Heart left ventricle (tissue), 16 donors: ENCODE data around the gene PSMG3. TPM values are rescaled to one million over a fixed set of nuclear protein-coding genes. Genes with fewer than 3 reads are reported as not detected.

Experiments
- ATAC-seq, 4 donors: fragments of 200-7000 bp; cut with Tn5 transposase; one replicate each; pipeline ENCODE4 v1.9.1; 2020 to 2022; ENCODE audit warnings: moderate library complexity in 4 of 4, mild to moderate bottlenecking in 3 of 4, moderate number of reproducible peaks in 1 of 4
- DNase-seq, 5 donors: peaks; one replicate each; pipeline ENCODE4 v3.0.0-alpha.2; 2020
- H3K27ac ChIP-seq, 12 donors: fragments of 200-600 bp; sonication (generic) in 4 of 12; one replicate each; pipeline versions ENCODE4 v1.5.0 to v1.8.0; 2016 to 2022; ENCODE audit warnings: mild to moderate bottlenecking in 2 of 12
- H3K27me3 ChIP-seq, 9 donors: fragments of 200-600 bp; sonication (generic) in 2 of 9; one replicate each; pipeline versions ENCODE4 v1.5.1 to v1.8.0; 2016 to 2022; ENCODE audit warnings: mild to moderate bottlenecking in 3 of 9
- H3K36me3 ChIP-seq, 9 donors: fragments of 200-600 bp; sonication (generic) in 2 of 9; one replicate each; pipeline versions ENCODE4 v1.5.0 to v1.8.0; 2018 to 2022; ENCODE audit warnings: mild to moderate bottlenecking in 2 of 9
- H3K4me1 ChIP-seq, 12 donors: fragments of 200-600 bp; sonication (generic) in 4 of 12; one replicate each; pipeline versions ENCODE4 v1.5.0 to v1.8.0; 2016 to 2022; ENCODE audit warnings: mild to moderate bottlenecking in 3 of 12
- H3K4me3 ChIP-seq, 12 donors: fragments of 200-600 bp; sonication (generic) in 4 of 12; one replicate each; pipeline versions ENCODE4 v1.5.0 to v1.8.0; 2017 to 2022; ENCODE audit warnings: mild to moderate bottlenecking in 9 of 12, moderate library complexity in 4 of 12
- H3K9me3 ChIP-seq, 12 donors: fragments of 200-600 bp; sonication (generic) in 4 of 12; one replicate each; pipeline versions ENCODE4 v1.5.0 to v1.8.0; 2016 to 2022; ENCODE audit warnings: mild to moderate bottlenecking in 1 of 12
- POLR2A ChIP-seq, 2 donors: fragments of 450-650 bp; IDR thresholded peaks; one replicate each; pipeline ENCODE4 v1.6.1; 2017; ENCODE audit warnings: antibody characterized with exemption in 2 of 2, mild to moderate bottlenecking in 2 of 2, moderate library complexity in 2 of 2
- WGBS, 4 donors: extraction: QIAGEN DNeasy Blood & Tissue Kit in 2 of 4; methylation state at CpG; one replicate each; pipeline versions ENCODE4 v1.1.5 to v1.1.7; 2013 to 2018; 5-methylcytosine and 5-hydroxymethylcytosine counted together
- intact Hi-C, 10 donors: fragments of 100-400 bp; cut with DNase I; formaldehyde crosslinking; loops; one replicate each; pipeline versions ENCODE4 v1.11.1 to v1.14.2; 2022
- polyA plus RNA-seq, 2 donors: library from polyadenylated mRNA; stranded (reverse); fragments of 200-250 nt; gene quantifications; one replicate each; pipeline ENCODE4 v1.2.3, GENCODE V29; 2013
- total RNA-seq, 9 donors: library from RNA; depleted of rRNA in 2 of 9; stranded (reverse); fragments of >200 nt in 2 of 9; fragmentation: NEBNext Ultra II Directional in 3 of 9; extraction: Animal tissue kit (Norgen Biotek cat#: 25700) in 3 of 9; gene quantifications; one replicate each; pipeline versions ENCODE4 v1.1.0 to v1.2.4, GENCODE V29; 2016 to 2023
- TF ChIP-seq, protein P1 (sequence below), 12 donors: fragments of 200-600 bp; sonication (generic) in 4 of 12; IDR thresholded peaks; one replicate each; pipeline versions ENCODE4 v1.5.0 to v1.8.0; 2018 to 2022; ENCODE audit warnings: antibody characterized with exemption in 12 of 12, mild to moderate bottlenecking in 5 of 12
- donor health status: ischemic (EF 13 %, LVEDD 7.1; RV severe dilation, severe dysfunction).
- donor health status: healthy with polysubstance abuse.
- donor health status: DM: no; HTN: yes; CAD: no.
- donor health status: DM: no; HTN: no; CAD: no.
- donor health status: ischemic (EF 25% LVEDD 6.9; RV normal size, moderate dysfunction).
- donor health status: ischemic (EF 25% LVEDD 5.7; RV mildly dilated, moderate dysfunction).
- donor health status: healthy.
- donor health status: DM: yes; HTN: yes; CAD: no.
- donor health status: ischemic (EF 35%, LVEDD 5.7; RV mildly dilated, moderate dysfunction).
- donor health status: nonischemic (EF 11% LVEDD 7.7; RV severe dilation, severe dysfunction).
- donor health status: DM: yes; HTN: yes; CAD: no.
- donor health status: PGD.
- donor health status: ischemic (EF 29% LVEDD 5.4; RV normal size, mild dysfunction).
- donor health status: nonischemic (EF 23%, LVEDD 6.1; RV moderate dilation, normal function).

The PSMG3 gene
- total and polyA plus RNA-seq, 11 donors = 7.3 to 36.5 (median 13.8) TPM

- intact Hi-C loops = loop anchor here in 1 of 10 donors (2.0 kb wide), 1 partner anchor 35 kb away; the partner anchor contains the start of gene INTS1
- H3K4me3 ChIP-seq = peak overlapping the region in 10 of 12 donors; percentile 45 to 71 (median 62)
- H3K27ac ChIP-seq = peak overlapping the region; percentile 93 to 100 (median 98)
- TF ChIP-seq, protein P1, sequence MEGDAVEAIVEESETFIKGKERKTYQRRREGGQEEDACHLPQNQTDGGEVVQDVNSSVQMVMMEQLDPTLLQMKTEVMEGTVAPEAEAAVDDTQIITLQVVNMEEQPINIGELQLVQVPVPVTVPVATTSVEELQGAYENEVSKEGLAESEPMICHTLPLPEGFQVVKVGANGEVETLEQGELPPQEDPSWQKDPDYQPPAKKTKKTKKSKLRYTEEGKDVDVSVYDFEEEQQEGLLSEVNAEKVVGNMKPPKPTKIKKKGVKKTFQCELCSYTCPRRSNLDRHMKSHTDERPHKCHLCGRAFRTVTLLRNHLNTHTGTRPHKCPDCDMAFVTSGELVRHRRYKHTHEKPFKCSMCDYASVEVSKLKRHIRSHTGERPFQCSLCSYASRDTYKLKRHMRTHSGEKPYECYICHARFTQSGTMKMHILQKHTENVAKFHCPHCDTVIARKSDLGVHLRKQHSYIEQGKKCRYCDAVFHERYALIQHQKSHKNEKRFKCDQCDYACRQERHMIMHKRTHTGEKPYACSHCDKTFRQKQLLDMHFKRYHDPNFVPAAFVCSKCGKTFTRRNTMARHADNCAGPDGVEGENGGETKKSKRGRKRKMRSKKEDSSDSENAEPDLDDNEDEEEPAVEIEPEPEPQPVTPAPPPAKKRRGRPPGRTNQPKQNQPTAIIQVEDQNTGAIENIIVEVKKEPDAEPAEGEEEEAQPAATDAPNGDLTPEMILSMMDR (IDR thresholded peaks at IDR 0.05) = no peak
- no peak for TF ChIP-seq POLR2A (IDR thresholded peaks at IDR 0.05)
- H3K36me3 ChIP-seq = peaks cover 0 to 62% (median 48%) of the 10 kb centered on the region in 9 donors
- no peak for ATAC-seq
- H3K9me3 ChIP-seq = no peaks in the 10 kb centered on the region
- peak in 2 of 5 donors; percentile 57 to 58 for DNase-seq
- WGBS, 4 donors = 75 to 79% (median 78%) methylated on average over 7 to 36 of the region's 36 CpGs
- no peaks in the 10 kb centered on the region for H3K27me3 ChIP-seq
- H3K4me1 ChIP-seq = peaks cover 12 to 55% (median 41%) of the 10 kb centered on the region in 12 donors
These were observed 30.5 kb downstream of the PSMG3 start for GRCh38 chr7:1539181-1539881.

- H3K9me3 ChIP-seq = no peaks in the 10 kb centered on the region
- peak overlapping the region in 11 of 12 donors; percentile 40 to 71 (median 60) for H3K4me3 ChIP-seq
- ATAC-seq = no peak
- H3K36me3 ChIP-seq = peaks cover 0 to 57% (median 43%) of the 10 kb centered on the region in 9 donors
- intact Hi-C loops = loop anchor here in 1 of 10 donors (2.0 kb wide), 1 partner anchor 34 kb away; the partner anchor contains the start of gene INTS1
- 9 to 55% (median 51%) methylated on average over 4 to 25 of the region's 25 CpGs for WGBS, 4 donors
- H3K27ac ChIP-seq = peak overlapping the region; percentile 93 to 100 (median 98)
- no peaks in the 10 kb centered on the region for H3K27me3 ChIP-seq
- TF ChIP-seq, protein P1 (IDR thresholded peaks at IDR 0.05) = no peak
- no peak for TF ChIP-seq POLR2A (IDR thresholded peaks at IDR 0.05)
- H3K4me1 ChIP-seq = peaks cover 14 to 61% (median 47%) of the 10 kb centered on the region in 12 donors
- peak in 2 of 5 donors; percentile 44 to 69 for DNase-seq
These were observed 31.2 kb downstream of the PSMG3 start for GRCh38 chr7:1538544-1539180.

- Histone ChIP-seq H3K4me1 (peaks cover 22 to 67% (median 53%) of the 10 kb centered on the region in 12 donors), H3K9me3 (no peaks in the 10 kb centered on the region), H3K36me3 (peaks cover 0 to 53% (median 39%) of the 10 kb centered on the region in 9 donors), H3K27me3 (no peaks in the 10 kb centered on the region), H3K27ac (peak overlapping the region; percentile 93 to 100 (median 98)), H3K4me3 (peak overlapping the region; percentile 30 to 71 (median 58))
- DNase-seq (peak; percentile 91 to 95 (median 93)), ATAC-seq (peak; percentile 13 to 61 (median 43))
- whole genome bisulfite sequencing, 4 donors = 13 to 18% (median 15%) methylated on average over 27 to 56 of the region's 56 CpGs
- TF ChIP-seq, protein P1 (IDR thresholded peaks at IDR 0.05) = no peak
- TF ChIP-seq POLR2A (IDR thresholded peaks at IDR 0.05) = peak in 1 of 2 donors; percentile 52
- intact Hi-C loops = loop anchor here in 1 of 10 donors (2.0 kb wide), 1 partner anchor 33 kb away; the partner anchor contains the start of gene INTS1
These were observed 32.1 kb downstream of the PSMG3 start for GRCh38 chr7:1537535-1538412.
